ENCODE data around the gene IFNL3.

Gene IFNL3

GRCh38 chr19:39205449-39205764 is 39.4 kb downstream of the IFNL3 start:
- H3K4me3 ChIP-seq (ENCODE audit: control insufficient read depth, low read depth, low read length): no peak overlapping the region
- no peak for DNase-seq (ENCODE audit: low read depth)
- no peak for TF ChIP-seq CTCF (IDR thresholded peaks at IDR 0.05; ENCODE audit: control insufficient read depth, insufficient read depth, low read depth, low read length, missing control alignments)

GRCh38 chr19:39203372-39204341 is 41.1 kb downstream of the IFNL3 start, which contains the start of gene SYCN:
TSS of gene SYCN (minus strand) at chr19:39204263. CDS start at chr19:39204254, 9 bp downstream.
- no peak for TF ChIP-seq CTCF (IDR thresholded peaks at IDR 0.05; ENCODE audit: control insufficient read depth, insufficient read depth, low read depth, low read length, missing control alignments)
- no peak for DNase-seq (ENCODE audit: low read depth)
- H3K4me3 ChIP-seq (ENCODE audit: control insufficient read depth, low read depth, low read length): no peak within 1 kb of the TSS

GRCh38 chr19:39202998-39203355 is 41.8 kb downstream of the IFNL3 start:
- no peak for DNase-seq (ENCODE audit: low read depth)
- H3K4me3 ChIP-seq (ENCODE audit: control insufficient read depth, low read depth, low read length): no peak overlapping the region
- TF ChIP-seq CTCF (IDR thresholded peaks at IDR 0.05; ENCODE audit: control insufficient read depth, insufficient read depth, low read depth, low read length, missing control alignments): no peak

- DNase-seq (ENCODE audit: low read depth): no peak
- H3K4me3 ChIP-seq (ENCODE audit: control insufficient read depth, low read depth, low read length): no peak overlapping the region
- no peak for TF ChIP-seq CTCF (IDR thresholded peaks at IDR 0.05; ENCODE audit: control insufficient read depth, insufficient read depth, low read depth, low read length, missing control alignments)
These were observed 44.0 kb downstream of the IFNL3 start for GRCh38 chr19:39200803-39201115.

GRCh38 chr19:39200066-39200802 is 44.6 kb downstream of the IFNL3 start:
- no peak for TF ChIP-seq CTCF (IDR thresholded peaks at IDR 0.05; ENCODE audit: control insufficient read depth, insufficient read depth, low read depth, low read length, missing control alignments)
- no peak for DNase-seq (ENCODE audit: low read depth)
- no peak overlapping the region for H3K4me3 ChIP-seq (ENCODE audit: control insufficient read depth, low read depth, low read length)

- DNase-seq (ENCODE audit: low read depth): no peak
- TF ChIP-seq CTCF (IDR thresholded peaks at IDR 0.05; ENCODE audit: control insufficient read depth, insufficient read depth, low read depth, low read length, missing control alignments): no peak
- H3K4me3 ChIP-seq (ENCODE audit: control insufficient read depth, low read depth, low read length): no peak overlapping the region
These were observed 45.8 kb downstream of the IFNL3 start for GRCh38 chr19:39199025-39199424.
